HepG2 (cell line): ENCODE data around the gene EMC9. TPM values are rescaled to one million over a fixed set of nuclear protein-coding genes. Genes with fewer than 3 reads are reported as not detected.

ENCODE experiments used
- AHR ChIP-seq: IDR thresholded peaks from 2 replicates; pipeline ENCODE4 v1.6.1; 2018; ENCODE audit warnings: missing genetic modification reagents, missing compliant biosample characterization
- ATM ChIP-seq: fragments of 450-650 bp; IDR thresholded peaks from 2 replicates; pipeline ENCODE4 v1.7.1; 2017; ENCODE audit warnings: mild to moderate bottlenecking, borderline replicate concordance
- BCL6 ChIP-seq: IDR thresholded peaks from 2 replicates; pipeline ENCODE4 v1.6.1; 2016; ENCODE audit warnings: missing genetic modification reagents, missing compliant biosample characterization
- CBX2 ChIP-seq, 2 experiments: fragments of 200-600 bp in 1 of 2; sonication (generic); formaldehyde crosslinking in 1 of 2; IDR thresholded peaks; 2 replicates each; pipeline versions ENCODE4 v1.7.0 to v1.8.1; 2018 to 2022; ENCODE audit warnings: low read depth in 2 of 2, low read length in 1 of 2, mild to moderate bottlenecking in 1 of 2, missing genetic modification reagents in 1 of 2
- FIP1L1 ChIP-seq: fragments of 200-400 bp; formaldehyde crosslinking; IDR thresholded peaks from 2 replicates; pipeline ENCODE4 v1.6.1; 2018; ENCODE audit warnings: low read depth, mild to moderate bottlenecking, low read length, moderate library complexity, borderline replicate concordance; ENCODE audit not compliant: insufficient read depth
- IRX3 ChIP-seq: sonication (generic); formaldehyde crosslinking; IDR thresholded peaks from 2 replicates; pipeline ENCODE4 v1.8.1; 2023; ENCODE audit warnings: mild to moderate bottlenecking, low read depth, missing genetic modification reagents, borderline replicate concordance
- MIER2 ChIP-seq: IDR thresholded peaks from 2 replicates; pipeline ENCODE4 v1.6.1; 2016; ENCODE audit warnings: missing biosample characterization, missing genetic modification reagents
- MIER3 ChIP-seq: IDR thresholded peaks from 2 replicates; pipeline ENCODE4 v1.6.1; 2016; ENCODE audit warnings: missing compliant biosample characterization, borderline replicate concordance
- MZF1 ChIP-seq: sonication (generic); formaldehyde crosslinking; IDR thresholded peaks from 2 replicates; pipeline ENCODE4 v1.8.1; 2023; ENCODE audit warnings: mild to moderate bottlenecking, missing genetic modification reagents, borderline replicate concordance
- RFX1 ChIP-seq: fragments of 450-650 bp; IDR thresholded peaks from 2 replicates; pipeline ENCODE4 v1.6.1; 2017
- SIN3A ChIP-seq: IDR thresholded peaks from 2 replicates; pipeline ENCODE4 v1.6.1; 2011; ENCODE audit warnings: low read depth, mild to moderate bottlenecking, control low read depth, low read length, borderline replicate concordance
- ZBTB7A ChIP-seq: sonication (generic); formaldehyde crosslinking; IDR thresholded peaks from 2 replicates; pipeline ENCODE4 v1.8.0; 2022; ENCODE audit warnings: mild to moderate bottlenecking, missing genetic modification reagents
- ZC3H13 ChIP-seq: sonication (generic); formaldehyde crosslinking; IDR thresholded peaks from 2 replicates; pipeline ENCODE4 v1.8.1; 2023; ENCODE audit warnings: mild to moderate bottlenecking, missing genetic modification reagents, moderate library complexity
- ZFP91 ChIP-seq: sonication (generic); formaldehyde crosslinking; IDR thresholded peaks from 2 replicates; pipeline ENCODE4 v1.9.0; 2022; ENCODE audit warnings: missing genetic modification reagents, mild to moderate bottlenecking, borderline replicate concordance
- ZKSCAN8 ChIP-seq: IDR thresholded peaks from 2 replicates; pipeline ENCODE4 v1.6.1; 2016; ENCODE audit warnings: borderline replicate concordance, missing genetic modification reagents, missing compliant biosample characterization
- ZMYM3 ChIP-seq: sonication (generic); formaldehyde crosslinking; IDR thresholded peaks from 2 replicates; pipeline ENCODE4 v1.5.1; 2020; ENCODE audit warnings: mild to moderate bottlenecking, missing genetic modification reagents
- ZNF138 ChIP-seq: sonication (generic); formaldehyde crosslinking; IDR thresholded peaks from 2 replicates; pipeline ENCODE4 v1.5.0; 2020; ENCODE audit warnings: mild to moderate bottlenecking, low read depth, missing genetic modification reagents
- ZNF205 ChIP-seq: IDR thresholded peaks from 2 replicates; pipeline ENCODE4 v1.6.1; 2018; ENCODE audit warnings: missing biosample characterization, missing genetic modification reagents
- ZNF598 ChIP-seq: sonication (generic); formaldehyde crosslinking; IDR thresholded peaks from 2 replicates; pipeline ENCODE4 v1.5.1; 2020; ENCODE audit warnings: mild to moderate bottlenecking, missing genetic modification reagents, borderline replicate concordance
- ZNF788 ChIP-seq: sonication (generic); formaldehyde crosslinking; IDR thresholded peaks from 2 replicates; pipeline ENCODE4 v1.5.0; 2020; ENCODE audit warnings: mild to moderate bottlenecking, missing genetic modification reagents, borderline replicate concordance
- ZSCAN29 ChIP-seq: sonication (generic); formaldehyde crosslinking; conservative IDR thresholded peaks from 2 replicates; pipeline ENCODE4 v1.4.0; 2020; ENCODE audit warnings: mild to moderate bottlenecking, missing genetic modification reagents
- ZZZ3 ChIP-seq: sonication (generic); formaldehyde crosslinking; IDR thresholded peaks from 2 replicates; pipeline ENCODE4 v1.4.0; 2020; ENCODE audit warnings: missing genetic modification reagents, mild to moderate bottlenecking, borderline replicate concordance
- polyA plus RNA-seq, 8 experiments: library from polyadenylated mRNA; depleted of rRNA in 3 of 8; stranded (reverse) in 7 of 8; unstranded in 1 of 8; fragments of >200 nt; fragmentation: Illumina TruSeq in 4 of 8; extraction: Trizol in 4 of 8; gene quantifications; 2 replicates each; pipeline versions ENCODE4 v1.2.1 to v1.2.3, GENCODE V29; 2011 to 2016; ENCODE audit warnings: low read depth in 4 of 8, missing spikeins in 1 of 8, mixed read lengths in 1 of 8; ENCODE audit not compliant: insufficient read depth in 1 of 8
- total RNA-seq, 5 experiments: library from RNA; depleted of rRNA; stranded (reverse); fragments of >200 nt; fragmentation: Illumina TruSeq; extraction: Trizol; gene quantifications; 2 replicates each; pipeline ENCODE4 v1.2.3, GENCODE V29; 2016; ENCODE audit warnings: low read depth in 1 of 5
- TF ChIP-seq, protein P1 (sequence below): sonication (generic); formaldehyde crosslinking; IDR thresholded peaks from 2 replicates; pipeline ENCODE4 v1.4.0; 2020; ENCODE audit warnings: missing genetic modification reagents

Gene EMC9
- total and polyA plus RNA-seq, 2 of the 13 experiments (the other 11 are each of a cell fraction or from before 2014, with no cell fraction given): 60.5 to 78.7 TPM

DNA sequence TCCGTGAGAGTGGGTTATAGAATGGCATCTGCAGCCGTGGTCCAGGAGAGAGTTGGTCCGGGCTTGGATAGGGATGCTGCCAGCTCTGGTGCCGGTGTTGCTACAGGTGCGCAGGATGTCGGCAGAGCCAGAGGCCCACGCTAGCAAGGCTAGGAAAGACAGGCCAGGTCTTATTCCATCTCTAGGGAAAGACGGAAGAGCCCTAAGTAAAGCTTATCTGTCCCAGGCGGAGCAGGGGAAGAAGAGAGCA is 5.9 kb downstream of the EMC9 start (continued):
- TF ChIP-seq, protein P1, sequence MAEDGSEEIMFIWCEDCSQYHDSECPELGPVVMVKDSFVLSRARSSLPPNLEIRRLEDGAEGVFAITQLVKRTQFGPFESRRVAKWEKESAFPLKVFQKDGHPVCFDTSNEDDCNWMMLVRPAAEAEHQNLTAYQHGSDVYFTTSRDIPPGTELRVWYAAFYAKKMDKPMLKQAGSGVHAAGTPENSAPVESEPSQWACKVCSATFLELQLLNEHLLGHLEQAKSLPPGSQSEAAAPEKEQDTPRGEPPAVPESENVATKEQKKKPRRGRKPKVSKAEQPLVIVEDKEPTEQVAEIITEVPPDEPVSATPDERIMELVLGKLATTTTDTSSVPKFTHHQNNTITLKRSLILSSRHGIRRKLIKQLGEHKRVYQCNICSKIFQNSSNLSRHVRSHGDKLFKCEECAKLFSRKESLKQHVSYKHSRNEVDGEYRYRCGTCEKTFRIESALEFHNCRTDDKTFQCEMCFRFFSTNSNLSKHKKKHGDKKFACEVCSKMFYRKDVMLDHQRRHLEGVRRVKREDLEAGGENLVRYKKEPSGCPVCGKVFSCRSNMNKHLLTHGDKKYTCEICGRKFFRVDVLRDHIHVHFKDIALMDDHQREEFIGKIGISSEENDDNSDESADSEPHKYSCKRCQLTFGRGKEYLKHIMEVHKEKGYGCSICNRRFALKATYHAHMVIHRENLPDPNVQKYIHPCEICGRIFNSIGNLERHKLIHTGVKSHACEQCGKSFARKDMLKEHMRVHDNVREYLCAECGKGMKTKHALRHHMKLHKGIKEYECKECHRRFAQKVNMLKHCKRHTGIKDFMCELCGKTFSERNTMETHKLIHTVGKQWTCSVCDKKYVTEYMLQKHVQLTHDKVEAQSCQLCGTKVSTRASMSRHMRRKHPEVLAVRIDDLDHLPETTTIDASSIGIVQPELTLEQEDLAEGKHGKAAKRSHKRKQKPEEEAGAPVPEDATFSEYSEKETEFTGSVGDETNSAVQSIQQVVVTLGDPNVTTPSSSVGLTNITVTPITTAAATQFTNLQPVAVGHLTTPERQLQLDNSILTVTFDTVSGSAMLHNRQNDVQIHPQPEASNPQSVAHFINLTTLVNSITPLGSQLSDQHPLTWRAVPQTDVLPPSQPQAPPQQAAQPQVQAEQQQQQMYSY (CRISPR knock-in tag): no peak
- TF ChIP-seq ZNF788 (CRISPR knock-in tag): no peak
- TF ChIP-seq ZNF205 (CRISPR knock-in tag): no peak; the same call in 1 of the 2 replicates
- TF ChIP-seq ZZZ3 (CRISPR knock-in tag): no peak; the same call in 1 of the 2 replicates
- TF ChIP-seq ZSCAN29 (CRISPR knock-in tag): 0 out of 2 replicates have a peak, but pooled peaks have one; percentile 54
- TF ChIP-seq ZFP91: no peak
- no peak for TF ChIP-seq SIN3A
- TF ChIP-seq ZMYM3 (CRISPR knock-in tag): peak; percentile 75
- no peak; the same call in 1 of the 2 replicates for TF ChIP-seq BCL6 (CRISPR knock-in tag)
- peak; percentile 85; the same call in 1 of the 2 replicates for TF ChIP-seq ZNF598 (CRISPR knock-in tag)
- no peak for TF ChIP-seq MIER3 (CRISPR knock-in tag)
- TF ChIP-seq IRX3 (CRISPR knock-in tag): 0 out of 2 replicates have a peak, but pooled peaks have one; percentile 7
- TF ChIP-seq ZKSCAN8 (CRISPR knock-in tag): no peak
- no peak for TF ChIP-seq ZC3H13 (CRISPR knock-in tag)
- no peak for TF ChIP-seq ATM
- no peak for TF ChIP-seq ZNF138 (CRISPR knock-in tag)
- TF ChIP-seq ZBTB7A: no peak
- 0 out of 2 replicates have a peak, but pooled peaks have one; percentile 8 for TF ChIP-seq RFX1
- TF ChIP-seq CBX2 (IDR thresholded peaks at IDR 0.05; ENCODE audit: low read depth, low read length): no peak
- TF ChIP-seq CBX2 (CRISPR knock-in tag; IDR thresholded peaks at IDR 0.05; ENCODE audit: low read depth): no peak
- TF ChIP-seq MZF1: peak; percentile 87; the same call in 1 of the 2 replicates
- TF ChIP-seq FIP1L1: 0 out of 2 replicates have a peak, but pooled peaks have one; percentile 75
- TF ChIP-seq AHR (CRISPR knock-in tag): no peak
- no peak; the same call in none of the 2 replicates for TF ChIP-seq MIER2 (CRISPR knock-in tag)
